Astrocyte of the cerebellum (primary cell): ENCODE results near the gene IFT80.

Source experiments
- DNase-seq: peaks from one replicate; pipeline ENCODE4 v3.0.0-alpha.2; 2011; ENCODE audit warnings: low read depth
- H3K4me3 ChIP-seq: 2 replicates; pipeline ENCODE4 v1.5.1; 2011; ENCODE audit warnings: mild to moderate bottlenecking, low read depth, low read length, moderate library complexity
- in situ Hi-C: cut with HindIII; loops from 2 replicates; pipeline ENCODE4 v1.10.0; 2017; ENCODE audit warnings: low sequenced_read_pairs
- TF ChIP-seq, protein P1 (sequence below): IDR thresholded peaks from 2 replicates; pipeline ENCODE4 v1.5.1; 2012; ENCODE audit warnings: low read length, low read depth, moderate library complexity, mild to moderate bottlenecking; ENCODE audit errors: missing control alignments

The IFT80 gene

DNA sequence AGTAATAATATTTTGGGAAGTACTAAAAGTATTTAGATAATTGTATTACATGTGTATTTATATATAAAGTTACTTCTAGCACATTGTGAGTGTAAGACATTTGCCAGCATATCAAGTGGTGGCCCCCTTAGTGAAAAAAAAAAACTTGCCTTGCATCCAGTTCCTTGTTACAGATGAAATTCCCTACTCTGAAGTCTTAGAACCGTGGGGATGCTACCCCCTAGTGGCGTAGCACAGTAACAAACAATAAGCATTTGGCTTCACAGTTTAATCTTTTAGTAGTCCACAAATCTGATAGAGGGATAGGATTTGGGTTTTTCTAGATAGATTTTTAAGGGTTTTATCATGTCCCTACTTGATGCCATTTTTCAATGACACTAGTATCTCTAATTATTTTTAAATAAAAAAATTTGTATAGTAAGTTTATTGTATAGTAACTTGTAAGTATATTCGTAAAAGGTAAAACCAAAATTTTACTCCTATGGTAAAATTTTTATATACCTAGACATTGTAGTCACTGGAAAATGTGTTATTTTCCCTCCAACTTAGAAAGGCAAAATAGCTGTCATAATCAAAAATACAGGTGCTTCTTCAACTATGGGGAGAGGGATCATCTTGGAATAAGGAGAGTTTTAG is 14.7 kb upstream of the IFT80 start:
- no peak overlapping the region for H3K4me3 ChIP-seq
- TF ChIP-seq, protein P1, sequence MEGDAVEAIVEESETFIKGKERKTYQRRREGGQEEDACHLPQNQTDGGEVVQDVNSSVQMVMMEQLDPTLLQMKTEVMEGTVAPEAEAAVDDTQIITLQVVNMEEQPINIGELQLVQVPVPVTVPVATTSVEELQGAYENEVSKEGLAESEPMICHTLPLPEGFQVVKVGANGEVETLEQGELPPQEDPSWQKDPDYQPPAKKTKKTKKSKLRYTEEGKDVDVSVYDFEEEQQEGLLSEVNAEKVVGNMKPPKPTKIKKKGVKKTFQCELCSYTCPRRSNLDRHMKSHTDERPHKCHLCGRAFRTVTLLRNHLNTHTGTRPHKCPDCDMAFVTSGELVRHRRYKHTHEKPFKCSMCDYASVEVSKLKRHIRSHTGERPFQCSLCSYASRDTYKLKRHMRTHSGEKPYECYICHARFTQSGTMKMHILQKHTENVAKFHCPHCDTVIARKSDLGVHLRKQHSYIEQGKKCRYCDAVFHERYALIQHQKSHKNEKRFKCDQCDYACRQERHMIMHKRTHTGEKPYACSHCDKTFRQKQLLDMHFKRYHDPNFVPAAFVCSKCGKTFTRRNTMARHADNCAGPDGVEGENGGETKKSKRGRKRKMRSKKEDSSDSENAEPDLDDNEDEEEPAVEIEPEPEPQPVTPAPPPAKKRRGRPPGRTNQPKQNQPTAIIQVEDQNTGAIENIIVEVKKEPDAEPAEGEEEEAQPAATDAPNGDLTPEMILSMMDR = peak; percentile 86
- in situ Hi-C loops = no loop called here
- DNase-seq = peak; percentile 80

DNA sequence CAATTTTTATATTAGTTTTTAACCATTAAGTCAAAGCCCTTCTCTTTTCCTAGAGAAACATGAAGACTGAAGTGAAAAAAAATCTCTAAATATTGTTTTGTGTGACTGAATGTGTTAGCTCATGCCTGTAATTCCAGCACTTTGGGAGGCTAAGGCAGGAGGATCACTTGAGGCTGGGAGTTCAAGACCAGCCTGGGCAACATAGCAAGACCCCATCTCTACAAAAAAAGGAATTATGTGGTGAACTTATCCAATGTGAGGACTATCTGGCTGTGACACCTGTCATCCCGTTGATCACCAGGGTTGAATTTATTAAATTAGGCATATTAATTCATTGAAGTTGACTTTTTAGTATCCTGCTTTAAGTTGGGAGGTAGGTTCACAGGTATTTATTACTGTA is 13.5 kb upstream of the IFT80 start:
- TF ChIP-seq, protein P1 = no peak
- no peak for DNase-seq
- no peak overlapping the region for H3K4me3 ChIP-seq
- in situ Hi-C loops = no loop called here

DNA sequence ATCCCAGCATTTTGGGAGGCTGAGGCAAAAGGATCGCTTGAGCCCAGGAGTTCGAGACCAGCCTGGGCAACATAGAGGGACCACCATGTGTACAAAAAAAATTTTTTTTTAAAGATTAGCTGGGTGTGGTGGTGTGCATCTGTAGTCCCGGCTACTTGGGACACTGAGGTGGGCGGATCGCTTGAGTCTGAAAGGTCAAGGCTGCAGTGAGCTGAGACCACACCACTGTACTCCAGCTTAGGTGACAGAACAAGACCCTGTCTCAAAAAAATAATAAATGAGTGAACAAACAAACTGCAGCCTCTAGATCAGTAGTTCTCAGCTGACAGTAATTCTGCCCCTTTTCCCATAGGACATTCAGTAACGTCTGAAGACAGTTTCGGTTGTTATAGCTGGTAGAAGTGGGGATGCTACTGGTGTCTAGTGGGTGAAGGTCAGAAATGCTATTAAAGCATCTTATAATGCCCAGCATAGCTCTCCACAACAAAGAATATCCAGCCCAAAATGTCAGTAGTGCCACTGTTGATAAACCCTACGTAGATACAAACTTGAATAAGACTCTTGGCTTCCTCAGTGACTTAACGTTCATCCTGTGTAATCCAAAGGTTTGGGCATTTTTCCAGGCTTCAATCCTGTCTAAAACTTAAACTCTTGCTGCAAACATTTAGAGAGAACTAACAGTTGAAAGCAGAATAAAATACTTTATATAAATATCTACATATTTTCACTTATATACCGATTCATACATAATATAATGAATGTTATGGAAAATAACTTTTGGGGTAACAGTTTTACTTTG is 11.0 kb upstream of the IFT80 start:
- in situ Hi-C loops = no loop called here
- TF ChIP-seq, protein P1 = no peak
- no peak for DNase-seq
- H3K4me3 ChIP-seq = no peak overlapping the region

DNA sequence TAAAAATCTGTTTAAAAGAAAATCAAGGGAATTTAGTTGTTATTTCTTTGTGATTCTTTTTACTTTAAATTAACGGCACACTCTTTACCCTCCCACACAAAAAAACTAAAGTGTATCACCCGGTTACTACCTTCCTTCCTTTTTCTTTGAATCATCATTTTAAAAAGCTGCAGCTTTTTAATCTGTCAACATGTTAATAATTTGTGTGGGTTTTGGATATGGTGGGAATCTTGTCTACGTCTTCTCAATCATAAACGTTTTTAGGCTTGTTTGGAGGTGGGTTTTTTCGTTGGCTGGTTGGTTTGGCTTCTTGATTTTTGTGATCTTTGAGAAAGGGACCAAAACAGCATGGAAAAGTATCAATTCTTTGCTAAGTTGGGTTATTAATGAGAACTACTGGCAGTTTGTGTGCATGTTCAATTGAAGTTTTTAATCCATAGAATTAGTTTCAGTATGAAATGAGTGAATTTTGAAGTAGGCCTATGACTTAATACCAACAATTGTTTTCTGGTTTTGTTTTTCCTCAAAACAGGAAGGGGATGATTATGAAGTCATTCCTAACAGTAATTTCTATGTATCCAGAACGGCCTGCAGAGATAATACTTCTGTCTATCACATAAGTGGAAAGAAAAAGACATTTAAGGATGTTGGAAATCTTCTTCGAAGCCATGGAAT is 4.9 kb upstream of the IFT80 start:
- in situ Hi-C loops = no loop called here
- TF ChIP-seq, protein P1 = no peak
- no peak overlapping the region for H3K4me3 ChIP-seq
- no peak for DNase-seq

DNA sequence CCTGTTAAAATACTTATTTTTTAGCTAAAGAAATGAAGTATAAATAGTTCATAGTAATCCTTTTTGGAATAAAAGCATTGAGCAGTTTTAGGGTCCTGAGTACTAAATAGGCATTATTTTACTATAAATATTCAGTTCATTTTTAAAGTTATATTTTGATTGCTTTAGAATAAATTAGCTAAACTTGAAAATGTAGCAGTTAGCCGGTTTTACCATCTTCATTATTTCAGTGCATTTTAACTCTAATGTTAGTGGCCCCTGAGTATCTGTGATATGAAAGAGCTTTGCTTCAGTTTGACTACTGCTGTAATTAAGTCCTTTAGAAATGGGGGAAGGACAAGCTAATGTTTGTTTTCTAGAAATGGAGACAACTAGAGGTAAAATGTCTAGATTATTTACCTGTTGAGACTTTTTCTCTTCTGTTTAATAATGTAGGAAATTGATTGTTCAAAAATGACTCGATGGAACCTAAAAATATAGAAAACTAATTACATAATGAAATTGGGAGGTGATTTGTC is 4.1 kb upstream of the IFT80 start:
- TF ChIP-seq, protein P1 = no peak
- DNase-seq = no peak
- peak overlapping the region; percentile 58 for H3K4me3 ChIP-seq
- in situ Hi-C loops = no loop called here

DNA sequence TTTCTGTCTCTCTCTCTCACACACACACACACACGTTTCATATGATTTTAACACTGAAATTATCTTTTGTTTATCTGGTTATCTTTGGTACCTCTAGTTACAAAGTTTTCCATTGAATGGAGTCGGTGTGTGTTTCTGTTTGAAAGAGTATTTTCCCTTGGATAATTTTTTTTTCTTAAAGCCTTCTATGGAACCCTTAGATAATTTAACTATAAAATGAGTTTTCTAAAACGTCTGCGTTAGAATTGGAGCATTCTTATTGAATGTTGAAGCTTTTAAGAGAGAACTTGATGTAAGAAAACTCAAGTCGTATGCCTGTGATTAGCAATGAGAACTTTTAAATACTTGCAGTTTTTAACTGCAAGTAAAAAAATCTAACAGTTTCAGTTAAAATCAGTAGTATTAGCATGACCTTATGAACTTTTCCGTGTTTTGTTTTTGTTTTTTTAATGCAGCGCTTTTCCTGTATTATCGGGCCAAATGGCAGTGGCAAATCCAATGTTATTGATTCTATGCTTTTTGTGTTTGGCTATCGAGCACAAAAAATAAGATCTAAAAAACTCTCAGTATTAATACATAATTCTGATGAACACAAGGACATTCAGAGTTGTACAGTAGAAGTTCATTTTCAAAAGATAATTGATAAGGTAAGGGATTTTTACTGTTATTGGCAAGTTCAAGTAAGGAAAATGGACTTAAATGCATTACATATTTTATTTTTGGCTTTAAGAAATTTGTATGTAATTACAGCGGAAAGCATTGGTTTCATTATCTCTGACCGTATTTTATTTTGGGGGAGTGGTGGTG is 3.4 kb upstream of the IFT80 start:
- TF ChIP-seq, protein P1 = no peak
- no peak for DNase-seq
- H3K4me3 ChIP-seq = peak overlapping the region; percentile 58
- in situ Hi-C loops = no loop called here
